Measurements from ENCODE around the gene DCDC1. TPM values are rescaled to one million over a fixed set of nuclear protein-coding genes. Genes with fewer than 3 reads are reported as not detected.

The DCDC1 gene
- total RNA-seq, 2 experiments from 2014 or later, result 0.13 TPM; not detected in 1

DNA sequence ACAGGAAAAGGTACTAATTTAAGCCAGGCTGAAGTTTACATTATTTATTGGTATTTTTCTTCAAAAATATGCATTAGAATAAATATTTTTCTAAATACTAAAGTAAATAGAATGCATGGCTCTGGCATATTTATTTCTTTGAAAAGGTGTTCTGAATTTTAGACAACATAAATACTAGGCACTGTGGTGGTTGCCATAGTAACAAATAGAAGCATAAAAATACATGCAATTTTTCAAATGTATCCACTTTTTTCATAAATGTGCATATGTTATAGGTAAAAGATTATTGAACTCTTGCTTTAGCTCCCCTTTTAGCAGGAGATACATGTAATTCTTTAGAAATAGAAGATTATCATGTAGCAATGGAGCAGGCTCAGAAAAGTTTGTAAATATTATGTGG is 18.4 kb downstream of the DCDC1 start:
- POLR2A ChIA-PET, result interaction anchor here (0.7 kb wide), 1 partner anchor 14 kb away, joined by 3 read pairs; no protein-coding TSS in a partner anchor

DNA sequence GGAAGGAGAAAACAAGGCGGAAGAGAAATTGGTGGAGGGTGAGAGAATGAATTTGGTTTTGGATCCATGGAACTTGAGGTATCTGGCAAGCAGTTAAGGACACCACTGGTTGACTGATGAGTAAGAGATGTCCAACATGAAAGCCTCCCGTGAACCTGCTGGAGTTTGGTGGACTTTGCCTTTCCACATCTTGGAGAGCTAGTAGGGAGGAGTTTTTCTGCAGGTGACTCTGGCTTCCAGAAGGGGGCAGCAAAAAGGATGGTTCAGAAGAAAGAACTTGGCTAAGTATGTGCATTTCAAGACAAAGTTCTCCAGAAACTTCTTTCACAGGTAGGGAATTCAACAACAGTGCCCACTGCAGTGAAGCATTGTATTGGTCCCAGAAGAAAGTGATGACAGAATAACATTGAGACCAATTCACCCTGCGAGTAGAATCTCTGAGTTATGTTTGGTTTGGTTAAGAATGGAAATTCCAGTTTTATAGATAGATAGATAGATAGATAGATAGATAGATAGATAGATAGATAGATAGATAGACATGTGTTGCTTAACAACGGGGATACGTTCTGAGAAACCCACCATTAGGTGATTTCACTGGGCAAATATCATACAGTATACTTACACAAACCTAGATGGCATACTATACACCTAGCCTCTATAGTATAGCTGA is 28.5 kb downstream of the DCDC1 start:
- Histone ChIP-seq H3K4me2 (ENCODE audit: low read length) (no peak overlapping the region), H3K27ac (ENCODE audit: low read depth, low read length, poor library complexity, severe bottlenecking) (no peak overlapping the region), H2AFZ (ENCODE audit: low read length) (no peak overlapping the region), H3K9me2 (ENCODE audit: insufficient read depth, low read length) (no peaks in the 10 kb centered on the region), H4K20me1 (ENCODE audit: insufficient read depth, low read length) (no peaks in the 10 kb centered on the region), H3K4me3 (ENCODE audit: low read depth, low read length, poor library complexity, severe bottlenecking) (no peak overlapping the region), H3K79me2 (ENCODE audit: insufficient read depth, low read depth, low read length) (no peaks in the 10 kb centered on the region), H3K36me3 (ENCODE audit: insufficient read depth, low read length) (no peaks in the 10 kb centered on the region), H3K9me3 (ENCODE audit: low read length) (no peaks in the 10 kb centered on the region), H3K4me1 (ENCODE audit: insufficient read depth, low read length, poor library complexity, severe bottlenecking) (no peaks in the 10 kb centered on the region)
- ChIA-PET POLR2A (interaction anchor here (0.8 kb wide), 1 partner anchor 14 kb away, joined by 3 read pairs; no protein-coding TSS in a partner anchor), CTCF (ENCODE audit: unreplicated experiment) (interaction anchor here (1.2 kb wide), 1 partner anchor 24 kb away, joined by 3 read pairs; no protein-coding TSS in a partner anchor)
- DNase-seq (ENCODE audit: low spot score), result peak; percentile 24
- TF ChIP-seq EZH2phosphoT487 (IDR thresholded peaks at IDR 0.05; ENCODE audit: borderline replicate concordance, low read depth, low read length), result no peak
- TF ChIP-seq, protein P1, sequence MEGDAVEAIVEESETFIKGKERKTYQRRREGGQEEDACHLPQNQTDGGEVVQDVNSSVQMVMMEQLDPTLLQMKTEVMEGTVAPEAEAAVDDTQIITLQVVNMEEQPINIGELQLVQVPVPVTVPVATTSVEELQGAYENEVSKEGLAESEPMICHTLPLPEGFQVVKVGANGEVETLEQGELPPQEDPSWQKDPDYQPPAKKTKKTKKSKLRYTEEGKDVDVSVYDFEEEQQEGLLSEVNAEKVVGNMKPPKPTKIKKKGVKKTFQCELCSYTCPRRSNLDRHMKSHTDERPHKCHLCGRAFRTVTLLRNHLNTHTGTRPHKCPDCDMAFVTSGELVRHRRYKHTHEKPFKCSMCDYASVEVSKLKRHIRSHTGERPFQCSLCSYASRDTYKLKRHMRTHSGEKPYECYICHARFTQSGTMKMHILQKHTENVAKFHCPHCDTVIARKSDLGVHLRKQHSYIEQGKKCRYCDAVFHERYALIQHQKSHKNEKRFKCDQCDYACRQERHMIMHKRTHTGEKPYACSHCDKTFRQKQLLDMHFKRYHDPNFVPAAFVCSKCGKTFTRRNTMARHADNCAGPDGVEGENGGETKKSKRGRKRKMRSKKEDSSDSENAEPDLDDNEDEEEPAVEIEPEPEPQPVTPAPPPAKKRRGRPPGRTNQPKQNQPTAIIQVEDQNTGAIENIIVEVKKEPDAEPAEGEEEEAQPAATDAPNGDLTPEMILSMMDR (conservative IDR thresholded peaks at IDR 0.05; ENCODE audit: low read length), result peak; percentile 79
- no TSS peak for BruUV-seq (replicated peaks)
- intact Hi-C loops (cut with micrococcal nuclease; ENCODE audit: unreplicated experiment), result no loop called here

More for the DNA sequence above, 18.4 kb downstream of the DCDC1 start:
- Histone ChIP-seq H3K4me2 (ENCODE audit: low read length) (no peak overlapping the region), H2AFZ (ENCODE audit: low read length) (no peak overlapping the region), H3K79me2 (ENCODE audit: insufficient read depth, low read depth, low read length) (no peaks in the 10 kb centered on the region), H4K20me1 (ENCODE audit: insufficient read depth, low read length) (no peaks in the 10 kb centered on the region), H3K9me3 (ENCODE audit: low read length) (no peaks in the 10 kb centered on the region), H3K4me1 (ENCODE audit: insufficient read depth, low read length, poor library complexity, severe bottlenecking) (no peaks in the 10 kb centered on the region), H3K4me3 (ENCODE audit: low read depth, low read length, poor library complexity, severe bottlenecking) (no peak overlapping the region), H3K36me3 (ENCODE audit: insufficient read depth, low read length) (no peaks in the 10 kb centered on the region), H3K27ac (ENCODE audit: low read depth, low read length, poor library complexity, severe bottlenecking) (no peak overlapping the region), H3K9me2 (ENCODE audit: insufficient read depth, low read length) (no peaks in the 10 kb centered on the region)
- no peak for DNase-seq (ENCODE audit: low spot score)
- intact Hi-C loops (cut with micrococcal nuclease; ENCODE audit: unreplicated experiment), result no loop called here
- CTCF ChIA-PET (ENCODE audit: unreplicated experiment), result no interaction called here
- BruUV-seq (replicated peaks), result no TSS peak
- TF ChIP-seq, protein P1 (conservative IDR thresholded peaks at IDR 0.05; ENCODE audit: low read length), result no peak
- TF ChIP-seq EZH2phosphoT487 (IDR thresholded peaks at IDR 0.05; ENCODE audit: borderline replicate concordance, low read depth, low read length), result no peak

DNA sequence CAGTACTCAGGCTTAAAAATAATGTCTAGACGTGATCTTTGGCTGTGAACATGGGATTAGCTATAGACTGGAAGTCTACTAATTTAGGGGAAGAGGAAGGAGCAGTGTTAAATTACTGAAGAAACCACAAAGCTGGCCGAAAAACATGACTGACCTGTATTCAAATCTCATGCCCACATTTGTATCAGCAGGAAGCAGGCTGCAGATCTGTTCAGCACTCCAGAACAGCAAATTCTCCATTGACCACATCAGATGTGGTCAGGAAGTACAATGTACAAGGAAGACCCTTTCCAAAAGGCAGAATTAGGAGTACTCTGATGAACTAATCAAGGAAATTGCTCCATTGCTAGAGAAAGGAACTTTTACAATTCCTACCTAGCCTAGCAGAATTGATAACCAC is 31.7 kb downstream of the DCDC1 start:
- no peak overlapping the region for H2AFZ ChIP-seq (ENCODE audit: low read length)
- no peak overlapping the region for H3K27ac ChIP-seq (ENCODE audit: low read depth, low read length, poor library complexity, severe bottlenecking)
- CTCF ChIA-PET (ENCODE audit: unreplicated experiment), result no interaction called here
- no peaks in the 10 kb centered on the region for H3K9me3 ChIP-seq (ENCODE audit: low read length)
- no peaks in the 10 kb centered on the region for H3K4me1 ChIP-seq (ENCODE audit: insufficient read depth, low read length, poor library complexity, severe bottlenecking)
- no peak overlapping the region for H3K4me2 ChIP-seq (ENCODE audit: low read length)
- DNase-seq (ENCODE audit: low spot score), result no peak
- H3K4me3 ChIP-seq (ENCODE audit: low read depth, low read length, poor library complexity, severe bottlenecking), result no peak overlapping the region
- H3K9me2 ChIP-seq (ENCODE audit: insufficient read depth, low read length), result no peaks in the 10 kb centered on the region
- no peaks in the 10 kb centered on the region for H3K36me3 ChIP-seq (ENCODE audit: insufficient read depth, low read length)
- POLR2A ChIA-PET, result no interaction called here
- H4K20me1 ChIP-seq (ENCODE audit: insufficient read depth, low read length), result no peaks in the 10 kb centered on the region
- TF ChIP-seq EZH2phosphoT487 (IDR thresholded peaks at IDR 0.05; ENCODE audit: borderline replicate concordance, low read depth, low read length), result no peak
- TF ChIP-seq, protein P1 (conservative IDR thresholded peaks at IDR 0.05; ENCODE audit: low read length), result no peak
- BruUV-seq (replicated peaks), result no TSS peak
- intact Hi-C loops (cut with micrococcal nuclease; ENCODE audit: unreplicated experiment), result no loop called here
- no peaks in the 10 kb centered on the region for H3K79me2 ChIP-seq (ENCODE audit: insufficient read depth, low read depth, low read length)
